HFFc6 (cell line): ENCODE data around the gene VEZF1. TPM values are rescaled to one million over a fixed set of nuclear protein-coding genes. Genes with fewer than 3 reads are reported as not detected.

Experiments
- DNase-seq: peaks from one replicate; pipeline ENCODE4 v3.0.0-alpha.2; 2018
- H3K27ac Mint-ChIP-seq: 2 replicates; pipeline ENCODE4 v1.8.0; 2020; ENCODE audit warnings: mild to moderate bottlenecking, mixed read lengths
- H3K27me3 Mint-ChIP-seq: 2 replicates; pipeline ENCODE4 v1.8.0; 2021; ENCODE audit warnings: mild to moderate bottlenecking, moderate library complexity, mixed read lengths; ENCODE audit not compliant: insufficient read depth
- H3K36me3 Mint-ChIP-seq: 2 replicates; pipeline ENCODE4 v1.8.0; 2021; ENCODE audit warnings: low read depth, mixed read lengths
- H3K4me1 Mint-ChIP-seq: 2 replicates; pipeline ENCODE4 v1.8.0; 2020; ENCODE audit warnings: low read depth, mixed read lengths
- H3K4me3 Mint-ChIP-seq: 2 replicates; pipeline ENCODE4 v1.8.0; 2020; ENCODE audit warnings: mild to moderate bottlenecking, moderate library complexity, mixed read lengths
- H3K9me3 Mint-ChIP-seq: 2 replicates; pipeline ENCODE4 v1.8.0; 2020; ENCODE audit warnings: mild to moderate bottlenecking, mixed read lengths
- total RNA-seq, 6 experiments: library from RNA; stranded (reverse); fragmentation: NEBNext Ultra II Directional; extraction: Animal tissue kit (Norgen Biotek cat#: 25700); gene quantifications; 2 replicates in 1 of 6; 3 replicates in 5 of 6; pipeline ENCODE4 v1.2.3, GENCODE V29; 2021
- TF ChIP-seq, protein P1 (sequence below): fragments of 200-600 bp; sonication (generic); IDR thresholded peaks from 2 replicates; pipeline ENCODE4 v1.5.0; 2021; ENCODE audit warnings: antibody characterized with exemption, mild to moderate bottlenecking

VEZF1 gene
- total RNA-seq, 6 experiments from 2014 or later: 41.7 to 56.5 (median 51.8) TPM

GRCh38 chr17:58005728-58006559 is 17.9 kb upstream of the VEZF1 start:
- Mint-ChIP-seq H3K4me3 (peak overlapping the region; percentile 97), H3K27me3 (0 out of 2 replicates have a peak, but pooled peaks cover 3% of the 10 kb centered on the region), H3K27ac (peak overlapping the region; percentile 99), H3K4me1 (peaks cover 59% of the 10 kb centered on the region), H3K9me3 (no peaks in the 10 kb centered on the region), H3K36me3 (peaks cover 54% of the 10 kb centered on the region)
- TF ChIP-seq, protein P1, sequence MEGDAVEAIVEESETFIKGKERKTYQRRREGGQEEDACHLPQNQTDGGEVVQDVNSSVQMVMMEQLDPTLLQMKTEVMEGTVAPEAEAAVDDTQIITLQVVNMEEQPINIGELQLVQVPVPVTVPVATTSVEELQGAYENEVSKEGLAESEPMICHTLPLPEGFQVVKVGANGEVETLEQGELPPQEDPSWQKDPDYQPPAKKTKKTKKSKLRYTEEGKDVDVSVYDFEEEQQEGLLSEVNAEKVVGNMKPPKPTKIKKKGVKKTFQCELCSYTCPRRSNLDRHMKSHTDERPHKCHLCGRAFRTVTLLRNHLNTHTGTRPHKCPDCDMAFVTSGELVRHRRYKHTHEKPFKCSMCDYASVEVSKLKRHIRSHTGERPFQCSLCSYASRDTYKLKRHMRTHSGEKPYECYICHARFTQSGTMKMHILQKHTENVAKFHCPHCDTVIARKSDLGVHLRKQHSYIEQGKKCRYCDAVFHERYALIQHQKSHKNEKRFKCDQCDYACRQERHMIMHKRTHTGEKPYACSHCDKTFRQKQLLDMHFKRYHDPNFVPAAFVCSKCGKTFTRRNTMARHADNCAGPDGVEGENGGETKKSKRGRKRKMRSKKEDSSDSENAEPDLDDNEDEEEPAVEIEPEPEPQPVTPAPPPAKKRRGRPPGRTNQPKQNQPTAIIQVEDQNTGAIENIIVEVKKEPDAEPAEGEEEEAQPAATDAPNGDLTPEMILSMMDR: no peak
- DNase-seq: no peak

DNA sequence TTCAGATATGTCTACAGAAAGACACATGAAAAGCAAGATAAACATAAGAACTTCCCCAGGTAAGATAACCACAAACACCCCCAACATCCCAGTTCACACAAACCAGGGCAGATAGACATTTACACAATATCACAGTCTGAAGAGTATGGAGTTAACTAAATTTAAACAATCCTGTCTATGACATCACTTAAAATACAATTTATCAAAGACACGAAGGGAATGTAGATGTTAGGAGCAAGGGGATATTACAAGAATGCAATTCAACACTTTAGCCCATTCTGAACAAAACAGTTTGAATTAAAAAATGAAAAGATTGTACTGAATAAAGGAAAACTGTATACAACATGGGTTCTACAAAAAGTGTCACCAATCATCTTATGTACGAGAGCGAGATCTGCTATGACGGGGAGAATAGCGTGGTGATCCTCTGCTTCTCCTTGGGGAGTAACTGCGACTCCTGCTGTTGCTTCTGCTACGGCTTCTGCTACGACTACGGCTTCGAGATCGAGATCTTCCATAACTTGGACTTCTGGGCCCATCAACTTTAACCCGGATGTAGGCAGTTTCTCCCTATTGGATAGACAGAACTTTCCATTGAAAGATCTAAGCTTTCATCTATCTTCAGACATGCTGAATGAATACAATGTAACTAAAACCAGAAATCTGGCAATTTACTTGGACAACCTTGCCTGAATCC is 17.1 kb upstream of the VEZF1 start:
- peak overlapping the region; percentile 99 for H3K27ac Mint-ChIP-seq
- DNase-seq: no peak
- H3K36me3 Mint-ChIP-seq: peaks cover 54% of the 10 kb centered on the region
- TF ChIP-seq, protein P1: no peak
- H3K9me3 Mint-ChIP-seq: no peaks in the 10 kb centered on the region
- H3K27me3 Mint-ChIP-seq: 0 out of 2 replicates have a peak, but pooled peaks cover 3% of the 10 kb centered on the region
- H3K4me3 Mint-ChIP-seq: peak overlapping the region; percentile 97
- peaks cover 64% of the 10 kb centered on the region for H3K4me1 Mint-ChIP-seq

- H3K27me3 Mint-ChIP-seq: 0 out of 2 replicates have a peak, but pooled peaks cover 3% of the 10 kb centered on the region
- TF ChIP-seq, protein P1: no peak
- no peak for DNase-seq
- no peaks in the 10 kb centered on the region for H3K9me3 Mint-ChIP-seq
- peak overlapping the region; percentile 97 for H3K4me3 Mint-ChIP-seq
- peaks cover 58% of the 10 kb centered on the region for H3K36me3 Mint-ChIP-seq
- peaks cover 73% of the 10 kb centered on the region for H3K4me1 Mint-ChIP-seq
- peak overlapping the region; percentile 25; the same call in 1 of the 2 replicates for H3K27ac Mint-ChIP-seq
Measured at GRCh38 chr17:58004060-58004459, 16.0 kb upstream of the VEZF1 start.

GRCh38 chr17:58002973-58003372 is 14.9 kb upstream of the VEZF1 start:
- H3K9me3 Mint-ChIP-seq: no peaks in the 10 kb centered on the region
- DNase-seq: no peak
- TF ChIP-seq, protein P1: no peak
- peaks cover 70% of the 10 kb centered on the region for H3K4me1 Mint-ChIP-seq
- peaks cover 67% of the 10 kb centered on the region for H3K36me3 Mint-ChIP-seq
- H3K27ac Mint-ChIP-seq: peak overlapping the region; percentile 78
- 0 out of 2 replicates have a peak, but pooled peaks cover 3% of the 10 kb centered on the region for H3K27me3 Mint-ChIP-seq
- peak overlapping the region; percentile 97 for H3K4me3 Mint-ChIP-seq

GRCh38 chr17:58002154-58002948 is 14.3 kb upstream of the VEZF1 start:
- H3K4me1 Mint-ChIP-seq: peaks cover 65% of the 10 kb centered on the region

More at GRCh38 chr17:58002154-58002948, 14.3 kb upstream of the VEZF1 start:
- no peak for DNase-seq
- H3K36me3 Mint-ChIP-seq: peaks cover 70% of the 10 kb centered on the region
- peak overlapping the region; percentile 78 for H3K27ac Mint-ChIP-seq
- H3K27me3 Mint-ChIP-seq: 0 out of 2 replicates have a peak, but pooled peaks cover 3% of the 10 kb centered on the region
- peak overlapping the region; percentile 97 for H3K4me3 Mint-ChIP-seq
- no peaks in the 10 kb centered on the region for H3K9me3 Mint-ChIP-seq
- TF ChIP-seq, protein P1: peak; percentile 35; the same call in 1 of the 2 replicates
